SU-DHL-6 (cell line): ENCODE measurements around the gene PARP3.

Source experiments
- EZH2phosphoT487 ChIP-seq: fragments of 200-600 bp; sonication (generic), shearing (Covaris generic); conservative IDR thresholded peaks from 2 replicates; pipeline ENCODE4 v1.6.1; 2018; ENCODE audit warnings: mild to moderate bottlenecking, antibody characterized with exemption, low read length, moderate library complexity, mixed read lengths
- TF ChIP-seq, protein P1 (sequence below): fragments of 200-600 bp; sonication (generic); IDR thresholded peaks from one replicate; pipeline ENCODE4 v1.5.1; 2017; ENCODE audit warnings: antibody characterized with exemption, mild to moderate bottlenecking, low read length, moderate library complexity; ENCODE audit not compliant: insufficient read depth, poor library complexity, severe bottlenecking

DNA sequence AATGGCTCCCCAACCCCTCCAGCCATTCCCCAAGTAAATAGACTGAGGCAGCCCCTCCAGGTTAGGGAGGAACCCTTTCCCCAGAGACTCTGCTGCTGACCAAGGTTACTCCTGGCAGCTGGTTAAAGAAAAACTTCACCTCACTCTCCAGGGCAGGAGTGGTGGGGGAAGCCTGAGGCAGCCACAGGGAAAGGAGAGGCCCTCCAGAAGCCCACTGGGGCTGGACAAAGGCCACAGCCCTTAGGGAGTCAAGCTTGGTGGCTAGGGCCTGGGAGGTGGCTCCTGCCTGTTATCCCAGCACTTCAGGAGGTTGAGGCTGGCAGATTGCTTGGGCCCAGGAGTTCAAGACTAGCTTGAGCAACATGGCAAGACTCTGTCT, 42.1 kb downstream of the PARP3 start:
- TF ChIP-seq, protein P1, sequence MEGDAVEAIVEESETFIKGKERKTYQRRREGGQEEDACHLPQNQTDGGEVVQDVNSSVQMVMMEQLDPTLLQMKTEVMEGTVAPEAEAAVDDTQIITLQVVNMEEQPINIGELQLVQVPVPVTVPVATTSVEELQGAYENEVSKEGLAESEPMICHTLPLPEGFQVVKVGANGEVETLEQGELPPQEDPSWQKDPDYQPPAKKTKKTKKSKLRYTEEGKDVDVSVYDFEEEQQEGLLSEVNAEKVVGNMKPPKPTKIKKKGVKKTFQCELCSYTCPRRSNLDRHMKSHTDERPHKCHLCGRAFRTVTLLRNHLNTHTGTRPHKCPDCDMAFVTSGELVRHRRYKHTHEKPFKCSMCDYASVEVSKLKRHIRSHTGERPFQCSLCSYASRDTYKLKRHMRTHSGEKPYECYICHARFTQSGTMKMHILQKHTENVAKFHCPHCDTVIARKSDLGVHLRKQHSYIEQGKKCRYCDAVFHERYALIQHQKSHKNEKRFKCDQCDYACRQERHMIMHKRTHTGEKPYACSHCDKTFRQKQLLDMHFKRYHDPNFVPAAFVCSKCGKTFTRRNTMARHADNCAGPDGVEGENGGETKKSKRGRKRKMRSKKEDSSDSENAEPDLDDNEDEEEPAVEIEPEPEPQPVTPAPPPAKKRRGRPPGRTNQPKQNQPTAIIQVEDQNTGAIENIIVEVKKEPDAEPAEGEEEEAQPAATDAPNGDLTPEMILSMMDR = no peak
- TF ChIP-seq EZH2phosphoT487 = no peak
